ENCODE results near the gene CHID1.

Gene CHID1

GRCh38 chr11:932435-932834 is 21.8 kb upstream of the CHID1 start:
- DNase-seq: no peak

- no peak for DNase-seq
These were observed 20.8 kb upstream of the CHID1 start for GRCh38 chr11:931385-931784.

DNA sequence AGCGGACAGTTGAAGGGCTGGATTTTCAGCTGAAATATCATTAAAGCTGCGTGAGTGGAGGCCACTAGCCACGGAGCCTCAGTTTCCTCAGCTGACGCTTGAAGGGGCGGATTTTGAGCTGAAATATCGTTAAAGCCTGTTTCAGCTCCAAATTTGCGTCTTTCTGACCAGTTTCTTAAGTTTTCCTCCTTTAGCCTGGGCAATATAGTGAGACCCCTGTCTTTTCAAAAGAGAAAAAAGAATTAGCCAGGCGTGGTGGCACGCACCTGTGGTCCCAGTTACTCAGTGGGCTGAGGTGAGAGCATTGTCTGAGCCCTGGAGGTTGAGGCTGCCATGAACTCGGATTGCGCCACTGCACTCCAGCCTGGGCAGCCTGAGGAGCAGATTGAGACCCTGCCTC is 18.8 kb upstream of the CHID1 start:
- no peak for DNase-seq

DNA sequence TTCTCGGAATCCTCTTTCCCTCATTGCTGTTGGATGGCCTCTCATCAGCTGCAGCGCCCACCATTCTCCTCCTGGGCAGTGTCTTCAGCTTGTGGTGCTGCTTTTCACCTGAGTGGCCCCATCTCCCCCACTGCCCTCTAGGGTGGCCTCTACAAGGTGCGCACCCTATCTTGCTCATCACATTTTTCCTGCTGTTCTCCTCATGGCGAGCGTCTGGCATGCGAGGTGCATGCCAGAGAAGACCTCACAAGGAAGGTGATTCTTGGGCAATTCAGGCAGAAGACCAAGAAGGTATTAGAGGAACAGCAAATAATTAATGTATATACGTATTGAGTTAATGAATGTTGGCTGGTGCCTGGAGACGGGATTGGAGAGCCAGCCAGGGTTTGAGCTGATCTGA is 18.2 kb upstream of the CHID1 start:
- DNase-seq: no peak

DNA sequence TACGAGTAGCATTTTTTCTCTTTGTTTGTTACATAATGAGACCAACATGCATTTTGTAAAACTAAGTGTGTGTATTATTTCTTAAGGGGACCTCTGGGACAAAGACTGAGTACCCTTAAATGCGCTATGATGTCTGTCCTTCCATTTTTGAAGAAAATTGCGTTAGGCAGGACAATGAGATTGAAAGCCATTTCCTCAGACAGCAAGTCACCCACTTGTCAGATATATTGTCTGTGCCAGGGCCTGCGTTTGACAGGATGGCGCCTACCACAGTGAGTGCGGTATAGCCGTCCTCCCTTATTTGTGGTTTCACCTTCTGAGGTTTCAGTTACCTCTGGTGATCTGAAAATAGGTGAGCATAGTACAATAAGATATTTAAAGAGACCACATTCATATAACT is 17.3 kb upstream of the CHID1 start:
- no peak for DNase-seq

DNA sequence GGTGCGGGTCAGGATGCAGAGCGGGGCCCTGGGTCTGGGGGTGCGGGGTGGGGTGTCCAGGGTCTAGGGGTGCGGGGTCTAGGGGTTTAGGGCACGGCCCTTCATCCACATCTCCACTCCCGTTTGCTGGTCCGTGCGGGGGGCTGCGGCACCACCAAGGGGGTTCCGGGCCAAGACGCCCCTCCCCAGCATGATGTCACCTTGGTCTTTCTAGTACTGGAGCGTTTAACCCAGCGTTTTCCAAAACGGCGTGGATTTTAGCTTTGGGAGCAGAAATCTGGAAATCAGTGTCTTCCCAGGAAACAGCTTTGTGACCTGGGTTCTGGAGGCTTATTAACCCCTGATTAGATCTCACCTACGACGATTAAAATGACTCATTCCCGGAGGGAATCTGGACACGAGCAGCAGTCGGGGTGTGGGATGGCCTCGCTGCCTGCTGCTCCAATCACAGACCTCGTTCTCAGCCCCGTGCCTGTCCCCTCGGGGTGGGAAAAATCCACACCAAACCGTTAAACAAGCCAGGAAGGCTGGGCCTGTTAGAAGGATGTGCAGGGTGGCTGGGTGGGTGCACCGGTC is 15.8 kb upstream of the CHID1 start:
- peak in 1 of 2 experiments; percentile 56 for DNase-seq

DNA sequence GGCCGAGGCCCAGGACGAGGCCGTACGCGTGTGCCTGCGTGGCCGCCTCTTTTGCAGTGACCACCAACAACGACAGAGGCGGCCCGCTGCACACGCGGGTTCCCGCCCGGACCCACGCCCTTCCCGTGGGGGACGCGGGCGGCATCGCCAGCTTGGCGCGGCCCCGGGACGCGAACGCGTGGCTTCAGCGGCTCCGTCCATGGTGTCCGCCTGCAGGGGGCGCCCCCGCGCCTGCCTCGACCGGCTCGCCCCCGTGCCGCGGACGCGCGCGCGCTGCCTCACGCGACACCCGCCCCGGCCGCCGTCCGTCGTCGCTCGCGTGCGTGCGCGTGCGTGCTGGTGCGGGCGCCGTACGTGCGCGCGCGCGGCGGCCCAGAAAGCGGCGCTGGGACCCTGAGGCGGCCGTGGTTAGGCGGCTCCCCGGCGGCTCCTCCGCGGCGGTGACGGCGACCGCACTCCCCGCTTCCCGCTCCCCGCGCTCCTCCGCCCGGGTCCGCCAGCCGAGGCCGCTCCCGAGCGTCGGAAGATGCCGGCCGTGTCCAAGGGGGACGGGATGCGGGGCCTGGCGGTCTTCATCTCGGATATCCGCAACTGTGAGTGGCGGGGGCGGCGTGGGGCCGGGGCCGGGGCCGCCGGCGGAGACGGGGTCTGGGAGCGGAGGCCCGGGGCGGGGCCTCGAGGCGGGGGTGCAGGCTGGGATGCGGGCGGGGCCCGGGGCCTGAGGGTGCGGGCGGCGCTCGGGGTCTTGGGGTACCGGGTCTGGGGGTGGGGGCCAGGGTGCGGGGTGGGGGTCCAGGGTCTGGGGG is 15.1 kb upstream of the CHID1 start, which contains the start of gene AP2A2:
AP2A2 (plus strand) TSS at position 375 of the 806 bp plus-strand sequence; CDS start at position 527, 152 bp downstream.
- DNase-seq: peak; percentile 62 to 70

GRCh38 chr11:925158-925495 is 14.5 kb upstream of the CHID1 start:
- DNase-seq: no peak

DNA sequence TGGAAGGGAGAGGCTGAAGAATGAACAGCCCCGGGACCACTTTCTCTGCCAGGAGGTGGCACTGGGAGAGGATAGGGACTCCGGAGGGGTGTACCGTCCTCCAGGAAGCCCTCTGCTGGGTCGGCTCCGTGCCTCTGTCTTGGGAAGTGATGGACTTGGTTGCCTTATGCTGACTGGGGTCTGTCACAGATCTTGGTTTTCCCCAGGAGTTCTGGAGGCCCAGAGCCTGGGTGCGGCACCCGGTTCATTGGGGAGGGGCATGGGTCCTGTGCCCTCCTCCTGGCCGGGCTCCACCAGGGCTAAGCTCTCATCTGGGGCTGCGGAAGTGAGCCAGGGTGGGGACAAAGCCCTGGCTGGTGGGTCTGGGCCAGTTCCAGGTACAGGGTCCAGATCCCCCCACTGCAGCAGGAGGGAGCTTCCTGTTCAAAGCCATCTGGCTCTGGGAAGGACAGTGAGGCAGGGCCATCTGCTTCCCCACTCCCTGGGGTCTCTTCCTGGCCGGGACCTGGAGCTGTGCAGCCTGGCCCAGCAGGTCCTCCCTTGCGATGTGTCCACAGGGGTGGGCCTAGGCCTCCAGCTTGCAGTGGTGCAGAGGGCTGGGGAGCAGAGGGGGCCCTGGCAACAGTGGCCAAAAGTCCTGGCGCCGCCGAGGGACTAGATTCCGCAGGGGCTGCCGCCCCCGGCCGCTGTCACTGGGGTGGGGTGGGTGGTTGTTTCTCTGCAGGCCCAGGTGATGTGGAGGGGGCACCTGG is 14.0 kb upstream of the CHID1 start:
- no peak for DNase-seq

GRCh38 chr11:923691-924405 is 13.2 kb upstream of the CHID1 start:
- no peak for DNase-seq

DNA sequence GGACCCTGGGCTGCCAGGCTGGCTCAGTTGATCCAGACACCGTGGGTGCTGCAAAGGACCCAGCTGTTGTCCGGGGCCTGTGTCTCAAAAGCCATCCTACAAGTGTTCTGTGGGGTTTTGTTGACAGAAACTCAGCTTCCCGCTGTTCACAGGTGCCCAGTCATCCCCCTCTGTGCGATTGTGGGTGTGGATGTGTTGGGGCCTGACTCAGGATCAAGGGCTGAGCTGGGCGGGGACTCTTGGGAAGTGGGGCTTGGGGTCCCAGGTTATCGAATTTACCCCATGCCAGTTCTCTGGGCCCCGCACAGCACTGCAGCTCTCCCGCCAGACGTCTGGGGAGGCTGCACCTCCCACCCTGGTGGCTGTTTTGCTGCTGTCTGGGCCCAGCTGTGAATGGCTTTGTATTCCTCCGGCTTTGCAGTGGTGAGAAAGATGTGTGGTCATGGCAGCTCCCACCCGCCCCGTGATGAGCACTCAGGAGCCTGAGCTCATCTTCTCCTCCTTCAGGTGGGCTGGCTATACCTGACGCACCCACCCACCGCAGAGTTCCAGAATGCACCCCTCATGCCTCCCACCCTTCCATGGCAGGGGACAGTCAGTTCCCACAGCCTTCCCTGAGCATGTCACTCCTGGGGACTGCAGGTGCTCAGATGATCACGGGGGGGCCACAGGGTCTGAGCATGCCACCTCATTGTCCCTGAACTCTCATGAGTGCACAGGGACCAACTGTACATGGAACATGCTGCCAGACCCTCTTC is 11.5 kb upstream of the CHID1 start:
- DNase-seq: no peak

DNA sequence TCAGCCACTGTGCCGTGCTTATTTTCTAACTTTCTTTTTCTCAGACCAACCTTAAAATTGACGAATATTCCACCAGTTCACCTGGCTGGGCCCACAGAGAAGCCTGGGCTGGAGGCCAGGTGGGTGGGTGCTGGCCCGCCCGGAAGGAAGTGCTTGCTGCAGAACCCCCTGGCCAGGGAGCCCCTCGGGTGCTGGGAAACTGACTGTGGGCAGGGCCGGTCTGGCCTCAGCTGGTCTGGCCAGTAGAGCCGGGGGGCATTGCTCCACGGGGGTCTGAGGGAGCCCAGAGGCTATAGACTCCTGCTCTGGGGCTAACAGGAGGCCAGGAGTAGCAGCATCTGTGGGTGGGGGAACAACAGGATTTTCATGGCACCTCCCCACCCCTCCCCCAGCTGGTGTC is 6.8 kb upstream of the CHID1 start:
- no peak for DNase-seq

DNA sequence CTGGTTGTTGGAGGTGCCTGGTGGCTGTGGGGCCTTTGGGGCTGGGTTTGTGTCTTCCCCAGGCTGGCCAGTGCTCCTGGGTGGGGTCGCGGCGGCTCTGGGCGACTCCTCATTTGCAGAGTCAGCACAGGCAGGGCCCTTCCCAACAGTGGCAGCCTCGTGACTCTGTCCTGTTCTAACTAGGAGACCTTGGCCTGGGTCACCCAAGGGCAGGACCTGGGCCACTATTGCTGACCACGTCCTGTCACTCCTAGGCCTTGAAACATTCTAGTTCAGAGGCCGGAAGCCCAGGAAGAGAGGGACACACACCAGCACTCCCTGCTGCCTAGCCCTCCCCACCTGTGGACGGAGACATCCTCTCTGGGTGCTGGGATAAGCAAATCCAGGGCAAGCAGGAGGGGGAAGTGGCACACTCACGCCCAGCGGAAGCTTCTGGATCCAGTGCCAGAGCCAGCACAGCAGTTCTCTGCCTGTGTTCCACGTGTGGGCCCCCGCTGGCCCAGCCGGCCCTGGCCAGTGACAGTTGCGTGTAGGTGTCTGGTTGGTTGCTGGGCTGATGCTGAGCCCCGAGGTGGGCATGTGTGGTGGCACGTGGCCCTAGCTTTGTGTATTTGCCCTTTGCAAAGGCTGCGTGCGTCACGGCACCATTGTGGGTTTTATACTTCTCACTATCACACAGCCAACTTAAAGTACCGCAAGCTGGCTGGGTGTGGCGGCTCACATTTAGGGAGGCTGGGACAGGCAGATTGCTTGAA is 4.3 kb upstream of the CHID1 start:
- no peak for DNase-seq

GRCh38 chr11:914204-914603 is 3.6 kb upstream of the CHID1 start:
- DNase-seq: no peak

- DNase-seq: no peak
These were observed 2.4 kb upstream of the CHID1 start for GRCh38 chr11:913043-913442.

- no peak for DNase-seq
These were observed 1.7 kb upstream of the CHID1 start for GRCh38 chr11:912266-912665.

GRCh38 chr11:911890-912219 is 1.2 kb upstream of the CHID1 start:
- DNase-seq: no peak

DNA sequence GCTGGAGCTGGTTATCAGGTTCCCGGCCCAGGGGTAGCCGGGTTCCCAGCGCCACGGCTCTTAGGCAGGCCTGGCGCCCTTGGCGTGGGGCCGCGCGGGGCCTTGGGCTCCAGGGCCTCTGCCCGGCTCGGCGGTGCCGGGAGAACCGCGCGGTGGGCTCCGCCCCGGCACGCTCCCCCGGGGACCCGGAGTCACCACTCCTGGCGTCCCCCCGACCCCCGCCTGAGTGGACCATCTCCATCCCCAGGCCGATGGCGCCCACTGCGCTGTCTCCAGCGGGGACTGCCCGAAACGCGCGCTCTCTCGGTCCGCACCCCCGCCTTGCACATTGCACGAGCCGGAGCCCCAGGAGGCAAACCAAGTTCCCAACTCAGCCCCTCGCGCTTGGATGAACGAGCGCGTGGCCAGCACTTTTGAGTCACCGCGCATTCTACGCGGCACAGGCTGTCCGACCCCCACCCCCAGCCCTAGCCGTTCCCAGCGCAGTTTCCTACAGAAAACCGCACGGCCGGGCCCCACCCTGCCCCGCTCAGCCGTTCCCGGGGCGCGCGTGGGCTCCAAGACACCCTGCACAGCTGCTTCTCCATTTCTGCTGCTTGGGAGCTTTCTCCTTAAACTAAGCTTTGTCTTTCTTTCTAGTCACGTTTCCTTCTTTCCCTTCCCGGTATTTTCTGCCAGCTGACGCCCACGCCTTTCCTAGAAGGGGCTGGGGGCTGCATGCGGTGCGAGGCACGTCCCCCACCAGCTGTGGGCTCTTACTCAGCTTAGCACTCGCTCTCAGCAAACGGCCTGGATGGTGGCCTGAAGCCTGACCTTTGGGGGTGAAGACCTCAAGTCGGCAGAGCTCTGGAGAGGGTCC is 650 bp upstream of the CHID1 start:
- DNase-seq: no peak

DNA sequence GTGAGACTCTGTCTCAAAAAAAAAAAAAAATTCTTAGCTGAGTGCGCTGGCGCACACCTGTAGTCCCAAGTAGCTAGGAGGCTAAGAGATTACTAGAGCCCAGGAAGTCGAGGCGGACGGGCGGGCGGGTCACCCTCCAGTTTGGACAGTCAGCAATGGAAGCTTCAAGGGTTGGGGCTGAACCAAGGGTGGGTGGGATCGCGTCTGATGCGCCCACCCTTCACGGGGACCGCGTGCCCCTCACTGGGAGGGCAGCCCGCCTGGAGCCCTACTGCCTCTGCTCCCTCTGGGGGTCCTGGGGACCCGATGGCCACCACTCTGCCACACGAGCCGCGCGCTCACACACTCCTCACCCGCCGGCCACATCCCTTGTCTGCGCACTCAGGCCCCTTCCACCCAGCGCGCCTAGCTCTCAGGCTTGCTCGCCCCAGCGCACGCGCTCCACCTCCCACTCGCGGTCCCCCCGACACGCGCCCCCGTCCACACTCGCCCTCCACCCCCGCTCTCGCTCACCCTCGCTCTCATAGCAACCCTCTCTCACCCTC is 494 bp downstream of the CHID1 start:
- DNase-seq: no peak

- no peak for DNase-seq
These were observed 1.2 kb downstream of the CHID1 start for GRCh38 chr11:909406-909805.

- no peak for DNase-seq
These were observed 2.3 kb downstream of the CHID1 start for GRCh38 chr11:908273-908672.
